SU-DHL-6 (cell line): ENCODE measurements around the gene GPR65.

Experiments
- EZH2phosphoT487 ChIP-seq: fragments of 200-600 bp; sonication (generic), shearing (Covaris generic); conservative IDR thresholded peaks from 2 replicates; pipeline ENCODE4 v1.6.1; 2018; ENCODE audit warnings: mild to moderate bottlenecking, antibody characterized with exemption, low read length, moderate library complexity, mixed read lengths
- TF ChIP-seq, protein P1 (sequence below): fragments of 200-600 bp; sonication (generic); IDR thresholded peaks from one replicate; pipeline ENCODE4 v1.5.1; 2017; ENCODE audit warnings: antibody characterized with exemption, mild to moderate bottlenecking, low read length, moderate library complexity; ENCODE audit not compliant: insufficient read depth, poor library complexity, severe bottlenecking

DNA sequence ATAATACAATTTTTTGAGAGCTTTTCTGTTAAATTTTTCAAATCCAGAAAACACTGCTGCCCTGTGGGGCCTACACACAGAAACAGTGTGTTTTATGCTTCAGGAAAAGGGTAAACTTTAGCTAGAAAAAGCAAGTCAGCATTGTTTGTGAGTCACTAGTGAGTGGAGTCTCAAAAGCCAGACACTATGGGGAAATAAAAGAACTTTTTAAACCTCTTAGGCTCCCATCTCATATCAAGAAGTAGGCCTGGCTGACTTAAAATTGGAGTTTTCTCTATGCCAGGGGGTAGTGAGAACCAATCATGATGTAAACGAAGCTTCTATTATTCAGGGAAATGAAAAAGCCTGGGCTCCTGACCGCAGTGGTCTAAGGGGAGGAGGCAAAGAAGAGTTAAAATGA, 12.6 kb downstream of the GPR65 start:
- TF ChIP-seq, protein P1, sequence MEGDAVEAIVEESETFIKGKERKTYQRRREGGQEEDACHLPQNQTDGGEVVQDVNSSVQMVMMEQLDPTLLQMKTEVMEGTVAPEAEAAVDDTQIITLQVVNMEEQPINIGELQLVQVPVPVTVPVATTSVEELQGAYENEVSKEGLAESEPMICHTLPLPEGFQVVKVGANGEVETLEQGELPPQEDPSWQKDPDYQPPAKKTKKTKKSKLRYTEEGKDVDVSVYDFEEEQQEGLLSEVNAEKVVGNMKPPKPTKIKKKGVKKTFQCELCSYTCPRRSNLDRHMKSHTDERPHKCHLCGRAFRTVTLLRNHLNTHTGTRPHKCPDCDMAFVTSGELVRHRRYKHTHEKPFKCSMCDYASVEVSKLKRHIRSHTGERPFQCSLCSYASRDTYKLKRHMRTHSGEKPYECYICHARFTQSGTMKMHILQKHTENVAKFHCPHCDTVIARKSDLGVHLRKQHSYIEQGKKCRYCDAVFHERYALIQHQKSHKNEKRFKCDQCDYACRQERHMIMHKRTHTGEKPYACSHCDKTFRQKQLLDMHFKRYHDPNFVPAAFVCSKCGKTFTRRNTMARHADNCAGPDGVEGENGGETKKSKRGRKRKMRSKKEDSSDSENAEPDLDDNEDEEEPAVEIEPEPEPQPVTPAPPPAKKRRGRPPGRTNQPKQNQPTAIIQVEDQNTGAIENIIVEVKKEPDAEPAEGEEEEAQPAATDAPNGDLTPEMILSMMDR: no peak
- TF ChIP-seq EZH2phosphoT487: no peak
